IMR-90 (cell line): ENCODE data around the gene TEKT1. TPM values are rescaled to one million over a fixed set of nuclear protein-coding genes. Genes with fewer than 3 reads are reported as not detected.
A peak's percentile ranks its signal among the peaks of the same experiment; 100 is the strongest.

Source experiments
- ATAC-seq: fragments of 200-7000 bp; cut with Tn5 transposase; 2 replicates; pipeline ENCODE4 v1.9.1; 2020; ENCODE audit warnings: low read depth, mild to moderate bottlenecking, moderate library complexity
- BruUV-seq: library from RNA; stranded (reverse); fragments of 400-500 nt; replicated peaks from 2 replicates; lab custom pipeline; 2021; lab: Mats Ljungman, UMichigan
- CTCF ChIA-PET: fragments of 300-600 bp; formaldehyde crosslinking; extraction: SDS; loops from one replicate; lab custom pipeline; 2021; ENCODE audit warnings: antibody characterized with exemption; lab: Yijun Ruan, JAX
- POLR2A ChIA-PET: fragments of 300-600 bp; sonication (Branson Sonifier 250); formaldehyde crosslinking; loops from one replicate; lab custom pipeline; 2022; ENCODE audit warnings: antibody characterized with exemption; ENCODE audit not compliant: unreplicated experiment; lab: Charles Lee
- DNase-seq: peaks from one replicate; pipeline ENCODE4 v3.0.0; 2013
- H2AFZ ChIP-seq: replicated peaks from 2 replicates; pipeline ENCODE3; 2013; ENCODE audit warnings: low read length, mild to moderate bottlenecking; ENCODE audit not compliant: poor library complexity
- H2AK5ac ChIP-seq: 2 replicates; pipeline ENCODE4 v1.6.1; 2013; ENCODE audit warnings: low read depth, low read length, inconsistent platforms
- H2AK9ac ChIP-seq: replicated peaks from 2 replicates; pipeline ENCODE3; 2013; ENCODE audit warnings: mild to moderate bottlenecking, low read depth, low read length, moderate library complexity; ENCODE audit not compliant: poor library complexity
- H2BK120ac ChIP-seq: 2 replicates; pipeline ENCODE4 v1.6.1; 2013; ENCODE audit warnings: low read depth, low read length, inconsistent platforms
- H2BK15ac ChIP-seq: 3 replicates; pipeline ENCODE4 v1.6.1; 2013; ENCODE audit warnings: low read depth, low read length, inconsistent platforms
- H2BK20ac ChIP-seq: 2 replicates; pipeline ENCODE4 v1.6.1; 2013; ENCODE audit warnings: low read depth, mild to moderate bottlenecking, inconsistent platforms, low read length, moderate library complexity
- H2BK5ac ChIP-seq: 2 replicates; pipeline ENCODE4 v1.6.1; 2013; ENCODE audit warnings: mild to moderate bottlenecking, low read depth, low read length, inconsistent platforms; ENCODE audit not compliant: poor library complexity, severe bottlenecking
- H3K14ac ChIP-seq: replicated peaks from 2 replicates; pipeline ENCODE4 v1.6.1; 2013; ENCODE audit warnings: low read depth, low read length, inconsistent platforms
- H3K18ac ChIP-seq: 2 replicates; pipeline ENCODE4 v1.6.1; 2013; ENCODE audit warnings: low read depth, low read length, control low read depth
- H3K23ac ChIP-seq: 2 replicates; pipeline ENCODE4 v1.6.1; 2013; ENCODE audit warnings: low read depth, low read length, inconsistent platforms
- H3K27ac ChIP-seq: 2 replicates; pipeline ENCODE4 v1.5.1; 2013; ENCODE audit warnings: mild to moderate bottlenecking, control low read depth, low read length; ENCODE audit not compliant: insufficient read depth
- H3K27me3 ChIP-seq: 2 replicates; pipeline ENCODE4 v1.6.1; 2013; ENCODE audit warnings: low read length; ENCODE audit not compliant: control insufficient read depth, insufficient read depth
- H3K36me3 ChIP-seq: 2 replicates; pipeline ENCODE4 v1.6.1; 2013; ENCODE audit warnings: low read length, mixed read lengths; ENCODE audit not compliant: control insufficient read depth, insufficient read depth
- H3K4ac ChIP-seq: 2 replicates; pipeline ENCODE4 v1.6.1; 2013; ENCODE audit warnings: low read depth, low read length, inconsistent platforms
- H3K4me1 ChIP-seq: 2 replicates; pipeline ENCODE4 v1.6.1; 2013; ENCODE audit warnings: low read length, mixed read lengths; ENCODE audit not compliant: control insufficient read depth, insufficient read depth
- H3K4me2 ChIP-seq: 2 replicates; pipeline ENCODE4 v1.6.1; 2013; ENCODE audit warnings: low read depth, mild to moderate bottlenecking, control low read depth, low read length, moderate library complexity
- H3K4me3 ChIP-seq: 2 replicates; pipeline ENCODE4 v1.5.1; 2013; ENCODE audit warnings: low read depth, mild to moderate bottlenecking, control low read depth, low read length, moderate library complexity; ENCODE audit not compliant: insufficient read depth
- H3K56ac ChIP-seq: 2 replicates; pipeline ENCODE4 v1.6.1; 2013; ENCODE audit warnings: low read length, inconsistent platforms; ENCODE audit not compliant: insufficient read depth; ENCODE audit errors: extremely low read depth
- H3K79me1 ChIP-seq, 2 experiments: 2 replicates each; pipeline ENCODE4 v1.6.1; 2013; ENCODE audit warnings: low read length in 2 of 2, inconsistent platforms in 1 of 2, low read depth in 1 of 2
- H3K9ac ChIP-seq: 2 replicates; pipeline ENCODE4 v1.6.1; 2013; ENCODE audit warnings: low read depth, low read length, control low read depth
- H3K9me1 ChIP-seq: 2 replicates; pipeline ENCODE4 v1.6.1; 2013; ENCODE audit warnings: low read length, inconsistent platforms; ENCODE audit not compliant: insufficient read depth
- H3K9me3 ChIP-seq: 2 replicates; pipeline ENCODE4 v1.6.1; 2013; ENCODE audit warnings: low read length; ENCODE audit not compliant: control insufficient read depth, insufficient read depth
- H4K20me1 ChIP-seq: 2 replicates; pipeline ENCODE4 v1.6.1; 2013; ENCODE audit warnings: low read length, inconsistent platforms; ENCODE audit not compliant: insufficient read depth
- H4K5ac ChIP-seq: 2 replicates; pipeline ENCODE4 v1.6.1; 2013; ENCODE audit warnings: mild to moderate bottlenecking, low read depth, low read length, control low read depth
- H4K8ac ChIP-seq, 2 experiments: 2 replicates each; pipeline ENCODE4 v1.6.1; 2013; ENCODE audit warnings: low read depth in 2 of 2, low read length in 2 of 2, control low read depth in 1 of 2, inconsistent platforms in 1 of 2
- H4K91ac ChIP-seq: 2 replicates; pipeline ENCODE4 v1.6.1; 2013; ENCODE audit warnings: low read depth, low read length, inconsistent platforms; ENCODE audit not compliant: insufficient read depth
- BHLHE40 ChIP-seq: fragments of 150-350 bp; IDR thresholded peaks from 2 replicates; pipeline ENCODE4 v1.6.1; 2016; ENCODE audit warnings: mild to moderate bottlenecking, low read depth, low read length
- CEBPB ChIP-seq: IDR thresholded peaks from 2 replicates; pipeline ENCODE4 v1.6.1; 2012; ENCODE audit warnings: low read depth, low read length, improper control_type of control experiment
- CHD1 ChIP-seq: IDR thresholded peaks from 2 replicates; pipeline ENCODE4 v1.6.1; 2012; ENCODE audit warnings: low read depth, low read length, improper control_type of control experiment
- CTCF ChIP-seq: conservative IDR thresholded peaks from 2 replicates; pipeline ENCODE4 v1.5.1; 2012; ENCODE audit warnings: mild to moderate bottlenecking, low read depth, low read length, improper control_type of control experiment
- ELK1 ChIP-seq: fragments of 150-350 bp; IDR thresholded peaks from 2 replicates; pipeline ENCODE4 v1.6.1; 2016; ENCODE audit warnings: low read depth, mild to moderate bottlenecking, low read length, moderate library complexity, borderline replicate concordance
- RAD21 ChIP-seq: IDR thresholded peaks from 2 replicates; pipeline ENCODE4 v1.6.1; 2012; ENCODE audit warnings: low read length, improper control_type of control experiment
- RFX5 ChIP-seq: IDR thresholded peaks from 2 replicates; pipeline ENCODE4 v1.8.0; 2012; ENCODE audit warnings: low read depth, mild to moderate bottlenecking, low read length, moderate library complexity
- SMC3 ChIP-seq: fragments of 150-350 bp; IDR thresholded peaks from 2 replicates; pipeline ENCODE4 v1.6.1; 2016; ENCODE audit warnings: low read depth, mild to moderate bottlenecking, antibody characterized with exemption, low read length, moderate library complexity
- WGBS, 2 experiments: methylation state at CpG; one replicate each; pipeline versions ENCODE4 v1.1.5 to v1.1.7; 2013; ENCODE audit warnings: missing lambda C conversion rate in 2 of 2; ENCODE audit not compliant: insufficient read length in 1 of 2; ENCODE audit errors: extremely low coverage in 2 of 2; 5-methylcytosine and 5-hydroxymethylcytosine counted together
- dilution Hi-C: fragments of 300-500 bp; cut with HindIII; formaldehyde crosslinking; loops from one replicate; pipeline ENCODE4 v1.14.3; 2018; ENCODE audit warnings: low sequenced_read_pairs; ENCODE audit not compliant: unreplicated experiment
- in situ Hi-C: fragments of 300-500 bp; cut with MboI; formaldehyde crosslinking; loops from 3 replicates; pipeline ENCODE4 v1.14.3; 2019; ENCODE audit warnings: low sequenced_read_pairs, inconsistent platforms, mixed read lengths
- intact Hi-C: fragments of 100-400 bp; cut with micrococcal nuclease; formaldehyde crosslinking; loops from 2 replicates; pipeline ENCODE4 v1.10.0; 2022
- polyA plus RNA-seq, 3 experiments: library from polyadenylated mRNA; depleted of rRNA; stranded (reverse); fragments of >200 nt; gene quantifications; 2 replicates each; pipeline ENCODE4 v1.2.3, GENCODE V29; 2012; ENCODE audit warnings: low replicate concordance in 1 of 3
- total RNA-seq: library from RNA; depleted of rRNA; stranded (reverse); fragments of >200 nt; gene quantifications from 2 replicates; pipeline ENCODE4 v1.2.3, GENCODE V29; 2012
- TF ChIP-seq, protein P1 (sequence below): fragments of 150-350 bp; IDR thresholded peaks from 2 replicates; pipeline ENCODE4 v1.6.1; 2017; ENCODE audit warnings: mild to moderate bottlenecking, antibody characterized with exemption, low read length, low read depth

The TEKT1 gene
- total and polyA plus RNA-seq, 2 of the 4 experiments (the other 2 are of a cell fraction): not detected

DNA sequence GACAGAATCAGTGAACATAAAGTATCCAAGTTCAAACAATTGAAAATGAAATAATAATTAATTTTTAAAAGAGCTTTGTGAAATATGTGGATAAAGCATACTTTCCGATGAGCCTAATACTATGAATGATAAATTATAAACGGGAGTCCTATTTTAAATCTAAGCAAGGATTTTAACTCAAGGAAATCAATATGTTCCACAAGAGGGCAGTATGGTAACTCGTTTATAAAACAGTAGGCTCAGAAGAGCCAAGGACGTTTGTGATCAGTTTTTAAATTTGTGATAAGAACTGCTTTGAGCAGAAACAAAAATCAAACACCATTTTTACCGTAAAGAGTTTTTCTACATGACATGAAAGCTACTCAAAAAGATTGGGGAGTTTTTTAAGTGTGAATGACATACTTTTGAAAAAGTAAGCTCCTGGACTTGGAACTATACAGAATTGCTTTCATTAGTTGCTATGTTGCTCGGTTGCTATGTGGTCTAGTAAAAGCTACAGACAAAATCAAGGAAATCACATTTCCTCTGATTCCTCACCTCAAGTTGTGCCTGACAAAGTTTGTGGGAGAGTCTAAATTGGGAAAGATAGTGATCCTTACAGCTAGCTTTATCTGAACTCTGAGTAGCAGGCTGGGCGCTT is 11.8 kb upstream of the TEKT1 start:
- Histone ChIP-seq H2BK20ac (no peak overlapping the region), H3K36me3 (no peaks in the 10 kb centered on the region), H2BK15ac (no peak overlapping the region), H3K23ac (no peak overlapping the region), H3K18ac (no peak overlapping the region), H2AK9ac (no peak overlapping the region), H2BK120ac (no peak overlapping the region), H3K9me1 (no peaks in the 10 kb centered on the region), H3K4me1 (no peaks in the 10 kb centered on the region), H4K5ac (no peak overlapping the region), H3K4ac (no peak overlapping the region), H3K79me1 (no peaks in the 10 kb centered on the region), H4K20me1 (no peaks in the 10 kb centered on the region), H2BK5ac (no peak overlapping the region), H3K4me2 (no peak overlapping the region), H4K8ac (no peak overlapping the region), H2AFZ (no peak overlapping the region), H3K9ac (no peak overlapping the region), H4K91ac (no peak overlapping the region), H3K14ac (no peak overlapping the region), H3K56ac (no peak overlapping the region), H3K9me3 (no peaks in the 10 kb centered on the region), H3K27ac (no peak overlapping the region), H3K4me3 (no peak overlapping the region), H3K27me3 (peaks cover 9% of the 10 kb centered on the region), H2AK5ac (no peak overlapping the region)
- dilution Hi-C loops (no loop called here), intact Hi-C loops (loop anchor here (1.0 to 10.0 kb wide), 3 partner anchors 177 to 1259 kb away; partner anchors contain the start of genes BCL6B and NLRP1), in situ Hi-C loops (no loop called here)
- no TSS peak for BruUV-seq
- DNase-seq (peak; percentile 52), ATAC-seq (peak; percentile 67)
- ChIA-PET CTCF (interaction anchor here (0.6 to 1.8 kb wide), 7 partner anchors 10 to 177 kb away, joined by 3 to 9 read pairs (median 4); no protein-coding TSS in a partner anchor), POLR2A (no interaction called here)
- TF ChIP-seq ELK1 (no peak), BHLHE40 (no peak), CEBPB (no peak), CHD1 (no peak), CTCF (peak; percentile 50), RFX5 (no peak), SMC3 (peak; percentile 51), RAD21 (peak; percentile 43)
- TF ChIP-seq, protein P1, sequence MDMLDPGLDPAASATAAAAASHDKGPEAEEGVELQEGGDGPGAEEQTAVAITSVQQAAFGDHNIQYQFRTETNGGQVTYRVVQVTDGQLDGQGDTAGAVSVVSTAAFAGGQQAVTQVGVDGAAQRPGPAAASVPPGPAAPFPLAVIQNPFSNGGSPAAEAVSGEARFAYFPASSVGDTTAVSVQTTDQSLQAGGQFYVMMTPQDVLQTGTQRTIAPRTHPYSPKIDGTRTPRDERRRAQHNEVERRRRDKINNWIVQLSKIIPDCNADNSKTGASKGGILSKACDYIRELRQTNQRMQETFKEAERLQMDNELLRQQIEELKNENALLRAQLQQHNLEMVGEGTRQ: no peak
- WGBS, 2 experiments: no CpG with 5 or more reads among the region's 7 CpGs
